ENCODE results near the gene RFNG. TPM values are rescaled to one million over a fixed set of nuclear protein-coding genes. Genes with fewer than 3 reads are reported as not detected.

Gene RFNG
- total and polyA plus RNA-seq, 2 of the 13 experiments (the other 11 are each of a cell fraction or from before 2014, with no cell fraction given), result 61.4 to 64.0 TPM

- CTCF ChIA-PET (ENCODE audit: low intra/inter-chr PET ratio, low total read pairs), result no interaction called here
- Histone ChIP-seq H3K79me2 (ENCODE audit: insufficient read depth, low read length) (peaks cover 48% of the 10 kb centered on the region), H2AFZ (ENCODE audit: low read length) (no peak within 1 kb of the TSS), H3K36me3 (replicated peaks in 1 of 2; ENCODE audit: control insufficient read depth in 1 of 2, insufficient read depth in 2 of 2, low read length in 2 of 2) (peaks cover 18 to 26% of the 10 kb centered on the region in 2 experiments), H4K20me1 (ENCODE audit: insufficient read depth, low read length) (peaks cover 32% of the 10 kb centered on the region), H3K27me3 (ENCODE audit: control insufficient read depth in 1 of 2, insufficient read depth in 2 of 2, low read length in 2 of 2) (no peaks in the 10 kb centered on the region; a peak in 1 of 5 replicates), H3K4me3 (replicated peaks in 1 of 3; ENCODE audit: insufficient read depth in 1 of 3, low read depth in 2 of 3, low read length in 3 of 3) (peak within 1 kb of the TSS; percentile 72 to 96 (median 86)), H3K4me2 (ENCODE audit: low read depth, low read length) (peak within 1 kb of the TSS; percentile 98), H3K27ac (ENCODE audit: extremely low read length, insufficient read depth, low read length) (peak within 1 kb of the TSS; percentile 93), H3K9ac (ENCODE audit: insufficient read depth, low read depth, low read length) (peak within 1 kb of the TSS; percentile 98), H3K4me1 (ENCODE audit: insufficient read depth, low read length) (peaks cover 76% of the 10 kb centered on the region), H3K9me3 (ENCODE audit: low read length) (no peaks in the 10 kb centered on the region)
- intact Hi-C loops (cut with micrococcal nuclease; ENCODE audit: unreplicated experiment) (loop anchor here (5.0 to 10.0 kb wide), 2 partner anchors 46 to 124 kb away; partner anchors contain the start of genes ASPSCR1, GPS1 and RFNG), in situ Hi-C loops (cut with HindIII; ENCODE audit: extremely low pct_ligation_motif_present, low pct_unique_long_range_greater_than_20kb) (no loop called here)
- no CpG with 5 or more reads among the region's 124 CpGs for WGBS (ENCODE audit: low lambda C conversion rate)
- DNase-seq (ENCODE audit: low spot score) (peak; percentile 91), FAIRE-seq (peak; percentile 26), ATAC-seq (peak; percentile 49)
- no TSS peak for BruUV-seq (replicated peaks)
- POLR2A ChIA-PET, result interaction anchor here (0.7 to 3.2 kb wide), 22 partner anchors 8 to 469 kb away, joined by 3 to 32 read pairs (median 4); partner anchors contain the start of genes ALYREF, ANAPC11, CENPX and CSNK1D
- TF ChIP-seq KAT2B (IDR thresholded peaks at IDR 0.05; ENCODE audit: borderline replicate concordance, low read depth, low read length) (no peak), ZNF660 (CRISPR knock-in tag; IDR thresholded peaks at IDR 0.05; ENCODE audit: borderline replicate concordance, low read depth) (no peak), PBX3 (CRISPR knock-in tag; IDR thresholded peaks at IDR 0.05; ENCODE audit: borderline replicate concordance) (peak; percentile 87; the same call in 1 of the 2 replicates), FOXK2 (IDR thresholded peaks at IDR 0.05) (no peak), KLF16 (CRISPR knock-in tag; IDR thresholded peaks at IDR 0.05) (peak; percentile 23 to 66; a peak in 1 of 4 replicates), ZSCAN29 (CRISPR knock-in tag; conservative IDR thresholded peaks at IDR 0.05) (no peak), ZBTB20 (CRISPR knock-in tag; IDR thresholded peaks at IDR 0.05; ENCODE audit: borderline replicate concordance, low read depth) (no peak; the same call in 1 of the 2 replicates), ATF7-NPFF (CRISPR knock-in tag; IDR thresholded peaks at IDR 0.05; ENCODE audit: low read depth) (0 out of 2 replicates have a peak, but pooled peaks have one; percentile 39), KDM3A (CRISPR knock-in tag; IDR thresholded peaks at IDR 0.05; ENCODE audit: low read depth) (no peak), ELF4 (CRISPR knock-in tag; IDR thresholded peaks at IDR 0.05; ENCODE audit: borderline replicate concordance) (no peak), PHF5A (CRISPR knock-in tag; IDR thresholded peaks at IDR 0.05; ENCODE audit: low read depth, unreplicated experiment) (peak; percentile 46), DR1 (CRISPR knock-in tag; IDR thresholded peaks at IDR 0.05) (peak; percentile 98), HDAC1 (CRISPR knock-in tag; IDR thresholded peaks at IDR 0.05) (peak; percentile 71), MED13 (CRISPR knock-in tag; IDR thresholded peaks at IDR 0.05) (no peak), ZNF10 (CRISPR knock-in tag; IDR thresholded peaks at IDR 0.05; ENCODE audit: borderline replicate concordance, low read depth) (no peak), TBX2 (CRISPR knock-in tag; IDR thresholded peaks at IDR 0.05; ENCODE audit: borderline replicate concordance) (peak; percentile 42), ISL2 (CRISPR knock-in tag; IDR thresholded peaks at IDR 0.05) (no peak)
- TF ChIP-seq, protein P1, sequence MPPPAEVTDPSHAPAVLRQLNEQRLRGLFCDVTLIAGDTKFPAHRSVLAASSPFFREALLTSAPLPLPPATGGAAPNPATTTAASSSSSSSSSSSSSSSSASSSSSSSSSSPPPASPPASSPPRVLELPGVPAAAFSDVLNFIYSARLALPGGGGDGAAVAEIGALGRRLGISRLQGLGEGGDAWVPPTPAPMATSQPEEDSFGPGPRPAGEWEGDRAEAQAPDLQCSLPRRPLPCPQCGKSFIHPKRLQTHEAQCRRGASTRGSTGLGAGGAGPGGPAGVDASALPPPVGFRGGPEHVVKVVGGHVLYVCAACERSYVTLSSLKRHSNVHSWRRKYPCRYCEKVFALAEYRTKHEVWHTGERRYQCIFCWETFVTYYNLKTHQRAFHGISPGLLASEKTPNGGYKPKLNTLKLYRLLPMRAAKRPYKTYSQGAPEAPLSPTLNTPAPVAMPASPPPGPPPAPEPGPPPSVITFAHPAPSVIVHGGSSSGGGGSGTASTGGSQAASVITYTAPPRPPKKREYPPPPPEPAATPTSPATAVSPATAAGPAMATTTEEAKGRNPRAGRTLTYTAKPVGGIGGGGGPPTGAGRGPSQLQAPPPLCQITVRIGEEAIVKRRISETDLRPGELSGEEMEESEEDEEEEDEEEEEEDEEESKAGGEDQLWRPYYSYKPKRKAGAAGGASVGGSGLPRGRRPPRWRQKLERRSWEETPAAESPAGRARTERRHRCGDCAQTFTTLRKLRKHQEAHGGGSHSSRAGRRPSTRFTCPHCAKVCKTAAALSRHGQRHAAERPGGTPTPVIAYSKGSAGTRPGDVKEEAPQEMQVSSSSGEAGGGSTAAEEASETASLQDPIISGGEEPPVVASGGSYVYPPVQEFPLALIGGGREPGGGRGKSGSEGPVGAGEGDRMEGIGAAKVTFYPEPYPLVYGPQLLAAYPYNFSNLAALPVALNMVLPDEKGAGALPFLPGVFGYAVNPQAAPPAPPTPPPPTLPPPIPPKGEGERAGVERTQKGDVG (CRISPR knock-in tag; IDR thresholded peaks at IDR 0.05; ENCODE audit: borderline replicate concordance), result no peak
- TF ChIP-seq, protein P2, sequence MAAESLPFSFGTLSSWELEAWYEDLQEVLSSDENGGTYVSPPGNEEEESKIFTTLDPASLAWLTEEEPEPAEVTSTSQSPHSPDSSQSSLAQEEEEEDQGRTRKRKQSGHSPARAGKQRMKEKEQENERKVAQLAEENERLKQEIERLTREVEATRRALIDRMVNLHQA (CRISPR knock-in tag; IDR thresholded peaks at IDR 0.05), result no peak
These were observed 46.7 kb upstream of the RFNG start, which contains the start of gene FASN for GRCh38 chr17:82098169-82098938. Gene FASN (minus strand): TSS chr17:82098236. CDS start chr17:82096445, 1,791 bp downstream.
